Right lung (tissue), 5 donors: ENCODE measurements around the gene CDC42BPB. TPM values are rescaled to one million over a fixed set of nuclear protein-coding genes. Genes with fewer than 3 reads are reported as not detected.
"Not testable (repeated sequence)": the region's sequence is repeated elsewhere in the genome, so short reads cannot be mapped to it uniquely, and the experiment has no call there.

Experiments
- DNase-seq, 2 donors: peaks; one replicate each; pipeline ENCODE4 v3.0.0-alpha.2; 2013
- polyA plus RNA-seq, 5 donors: library from polyadenylated mRNA; unstranded; fragments of 120-200 nt; gene quantifications; one replicate each; pipeline versions ENCODE4 v1.2.1 to v1.2.3, GENCODE V29; 2013; ENCODE audit warnings: inconsistent platforms in 1 of 5, low replicate concordance in 1 of 5; ENCODE audit not compliant: insufficient read length in 5 of 5, insufficient read depth in 1 of 5

The CDC42BPB gene
- polyA plus RNA-seq, 5 donors, result 59.3 to 80.3 (median 69.9) TPM

DNA sequence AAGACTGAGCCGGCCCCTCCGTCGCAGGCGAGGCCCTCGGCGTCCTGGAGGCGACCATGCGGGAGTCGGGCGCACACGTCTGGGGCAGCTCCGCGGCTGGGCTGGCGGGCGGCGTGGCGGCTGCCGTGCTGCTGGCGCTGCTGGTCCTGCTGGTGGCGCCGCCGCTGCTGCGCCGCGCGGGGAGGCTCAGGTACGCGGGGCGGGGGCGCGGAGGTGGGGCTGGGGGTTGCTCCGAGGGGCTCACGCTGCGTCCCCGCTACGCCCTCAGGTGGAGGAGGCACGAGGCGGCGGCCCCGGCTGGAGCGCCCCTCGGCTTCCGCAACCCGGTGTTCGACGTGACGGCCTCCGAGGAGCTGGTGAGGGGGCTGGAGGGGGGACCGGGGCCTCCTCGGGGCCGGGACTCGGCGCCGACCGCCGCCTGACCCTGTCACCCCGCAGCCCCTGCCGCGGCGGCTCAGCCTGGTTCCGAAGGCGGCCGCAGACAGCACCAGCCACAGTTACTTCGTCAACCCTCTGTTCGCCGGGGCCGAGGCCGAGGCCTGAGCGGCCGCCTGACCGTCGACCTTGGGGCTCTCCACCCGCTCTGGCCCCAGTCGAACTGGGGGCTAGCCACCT, 127.1 kb downstream of the CDC42BPB start:
- no peak for DNase-seq

DNA sequence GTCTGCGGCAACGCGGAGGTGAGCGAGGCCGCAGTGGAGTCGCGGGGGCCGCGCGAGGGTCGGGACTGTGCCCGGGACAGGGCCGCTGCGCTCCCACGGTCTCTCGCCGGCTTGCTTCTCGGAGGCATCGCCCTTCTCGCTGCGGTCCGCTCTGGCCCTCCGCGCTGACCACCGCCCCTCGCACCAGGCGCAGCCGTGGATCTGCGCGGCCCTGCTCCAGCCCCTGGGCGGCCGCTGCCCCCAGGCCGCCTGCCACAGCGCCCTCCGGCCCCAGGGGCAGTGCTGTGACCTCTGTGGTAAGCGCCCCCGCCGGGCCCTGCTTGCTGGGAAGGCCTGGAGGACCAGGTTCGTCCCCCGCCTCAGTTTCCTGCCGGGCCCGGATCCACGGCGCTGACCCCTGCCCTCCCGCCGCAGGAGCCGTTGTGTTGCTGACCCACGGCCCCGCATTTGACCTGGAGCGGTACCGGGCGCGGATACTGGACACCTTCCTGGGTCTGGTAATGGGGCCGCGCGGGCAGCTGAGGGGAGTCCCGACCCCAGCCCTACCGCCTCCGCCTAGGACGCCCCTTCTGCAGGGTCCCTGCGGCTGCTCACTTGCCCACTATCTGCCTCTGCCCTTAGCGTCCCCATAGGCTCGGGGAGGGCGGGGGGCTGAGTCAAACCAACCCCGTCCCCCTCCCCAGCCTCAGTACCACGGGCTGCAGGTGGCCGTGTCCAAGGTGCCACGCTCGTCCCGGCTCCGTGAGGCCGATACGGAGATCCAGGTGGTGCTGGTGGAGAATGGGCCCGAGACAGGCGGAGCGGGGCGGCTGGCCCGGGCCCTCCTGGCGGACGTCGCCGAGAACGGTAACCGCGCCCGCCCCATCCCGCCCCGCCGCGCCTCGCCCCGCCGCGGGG, 127.9 kb downstream of the CDC42BPB start:
- no peak for DNase-seq

DNA sequence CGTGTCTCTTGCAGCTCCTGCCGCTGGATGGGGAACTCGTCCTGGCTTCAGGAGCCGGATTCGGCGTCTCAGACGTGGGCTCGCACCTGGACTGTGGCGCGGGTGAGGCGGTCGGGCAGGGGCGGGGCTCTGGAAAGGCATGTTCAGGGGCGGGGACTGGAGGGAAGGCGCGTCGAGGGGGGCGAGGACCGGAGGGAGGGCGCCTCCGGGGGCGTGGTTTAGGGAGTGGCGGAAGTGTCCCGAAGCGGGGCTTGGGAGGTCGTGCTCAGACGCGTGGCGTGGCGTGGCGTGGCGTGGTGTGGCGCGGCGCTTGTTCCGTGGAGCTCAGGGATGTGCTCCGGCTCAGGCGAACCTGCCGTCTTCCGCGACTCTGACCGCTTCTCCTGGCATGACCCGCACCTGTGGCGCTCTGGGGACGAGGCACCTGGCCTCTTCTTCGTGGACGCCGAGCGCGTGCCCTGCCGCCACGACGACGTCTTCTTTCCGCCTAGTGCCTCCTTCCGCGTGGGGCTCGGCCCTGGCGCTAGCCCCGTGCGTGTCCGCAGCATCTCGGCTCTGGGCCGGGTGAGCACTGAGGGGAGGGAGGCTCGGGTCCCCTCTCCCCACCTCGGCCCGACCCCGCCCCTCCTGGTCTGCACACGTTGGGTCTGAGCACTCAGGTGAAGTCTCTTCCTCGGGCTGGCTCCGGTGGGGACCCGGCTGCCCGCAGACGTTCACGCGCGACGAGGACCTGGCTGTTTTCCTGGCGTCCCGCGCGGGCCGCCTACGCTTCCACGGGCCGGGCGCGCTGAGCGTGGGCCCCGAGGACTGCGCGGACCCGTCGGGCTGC, 128.7 kb downstream of the CDC42BPB start:
- DNase-seq, result peak; percentile 69 to 74

DNA sequence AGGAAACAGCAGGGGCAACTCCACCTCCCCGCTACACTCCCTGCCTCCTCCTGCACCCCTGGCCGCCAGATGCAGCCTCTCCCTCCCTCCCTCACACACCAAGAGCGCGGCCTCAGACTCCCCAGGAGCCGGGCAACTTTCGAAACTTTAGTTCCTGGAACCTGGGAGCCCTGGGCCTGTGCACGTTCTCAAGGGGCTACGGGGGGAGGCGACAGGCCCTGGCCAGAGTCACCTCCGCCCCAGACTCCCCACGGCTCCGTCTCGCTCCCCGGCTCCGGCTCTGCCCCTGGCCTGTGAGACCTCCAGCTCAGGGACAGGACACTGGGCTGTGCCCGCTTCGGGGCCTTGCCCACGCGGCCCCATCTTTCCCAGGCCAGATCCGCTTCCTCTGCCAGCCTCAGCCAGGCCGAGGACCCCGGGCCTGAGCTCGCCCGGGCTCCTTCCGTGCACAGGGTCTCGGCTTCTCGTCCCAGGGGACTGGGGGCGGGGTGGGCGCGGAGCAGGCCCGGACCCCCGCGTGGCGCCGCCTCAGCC, 129.4 kb downstream of the CDC42BPB start:
- peak in 1 of 2 donors; percentile 37 for DNase-seq

DNA sequence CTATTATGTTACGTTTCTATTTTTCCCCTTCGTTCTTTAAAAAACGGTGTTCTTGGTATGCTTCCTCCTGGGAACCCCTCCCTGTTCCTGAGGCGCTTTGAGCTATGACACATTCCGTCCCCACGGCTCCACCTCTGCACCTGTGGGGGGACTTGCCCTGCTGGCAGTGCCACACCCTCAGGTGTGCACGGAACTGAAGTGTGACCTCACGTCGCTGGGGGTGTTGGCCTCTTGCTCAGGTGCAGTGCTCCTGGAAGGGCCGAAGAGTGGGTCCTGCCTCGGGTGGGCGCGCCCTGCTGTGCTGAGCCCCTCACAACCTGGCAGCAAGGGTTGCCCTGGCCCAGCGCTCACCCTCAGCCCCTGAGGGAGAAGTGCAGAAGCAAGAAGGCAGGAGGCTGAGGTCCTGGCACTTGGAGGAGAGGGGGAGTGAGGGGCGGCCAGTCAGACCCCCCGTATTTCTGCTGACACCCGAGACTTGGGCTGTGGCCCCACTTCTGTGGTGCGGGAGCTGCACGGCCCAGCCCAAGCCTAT, 129.9 kb downstream of the CDC42BPB start:
- no peak for DNase-seq

DNA sequence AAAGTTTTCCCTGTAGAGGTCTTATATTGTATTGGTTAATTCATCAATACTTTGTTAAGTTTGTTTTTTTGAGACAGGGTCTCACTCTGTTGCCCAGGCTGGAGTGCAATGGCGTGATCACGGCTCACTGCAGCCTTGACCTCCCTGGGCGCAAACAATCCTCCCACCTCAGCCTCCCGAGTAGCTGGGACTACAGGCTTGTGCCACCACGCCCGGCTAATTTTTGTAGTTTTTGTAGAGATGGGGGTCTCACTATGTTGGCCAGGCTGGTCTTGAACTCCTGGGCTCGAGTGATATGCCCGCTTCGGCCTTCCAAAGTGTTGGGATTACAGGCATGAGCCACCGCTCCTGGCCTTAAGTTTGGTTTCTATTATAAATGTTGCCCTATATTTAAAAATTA, 130.5 kb downstream of the CDC42BPB start:
- DNase-seq, result not testable (repeated sequence)

DNA sequence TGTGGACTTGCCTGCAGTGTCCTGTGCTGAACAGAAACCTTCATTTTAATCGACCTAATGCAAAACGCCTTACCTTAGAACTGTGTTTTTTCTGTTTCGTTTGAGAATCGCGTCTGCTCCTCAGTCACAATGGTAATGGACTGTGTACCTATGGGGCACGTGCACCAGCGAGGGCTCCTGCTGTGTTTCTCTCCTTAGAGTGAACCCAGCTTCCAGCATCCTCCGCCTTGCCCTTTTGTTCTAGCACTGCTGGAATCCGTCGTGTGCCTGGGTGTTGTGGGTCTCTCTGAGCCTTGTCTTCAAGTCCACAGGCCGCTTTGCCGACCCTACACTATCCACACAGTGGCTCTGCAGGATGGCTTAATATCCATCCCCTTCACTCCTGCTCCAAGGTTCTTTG, 131.2 kb downstream of the CDC42BPB start:
- no peak for DNase-seq

DNA sequence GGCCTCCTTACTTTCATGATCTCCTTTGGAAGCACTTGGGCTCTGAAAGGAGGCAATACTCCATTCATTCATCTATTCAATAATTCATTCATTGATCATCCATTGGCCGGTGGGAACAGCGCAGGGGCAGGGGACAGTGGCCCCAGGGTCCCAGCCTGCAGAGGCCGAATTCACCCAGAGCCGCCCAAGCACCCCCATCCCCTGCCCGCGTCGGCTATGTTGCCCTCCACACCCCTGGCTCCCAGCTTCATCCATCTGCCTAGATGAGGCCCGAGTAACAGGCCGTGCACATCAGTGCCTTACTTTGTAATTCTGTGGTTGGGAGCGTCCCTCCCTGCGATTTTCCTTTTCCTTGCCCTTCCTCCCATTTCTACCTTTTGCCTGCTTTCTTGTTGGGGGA, 131.7 kb downstream of the CDC42BPB start:
- no peak for DNase-seq

DNA sequence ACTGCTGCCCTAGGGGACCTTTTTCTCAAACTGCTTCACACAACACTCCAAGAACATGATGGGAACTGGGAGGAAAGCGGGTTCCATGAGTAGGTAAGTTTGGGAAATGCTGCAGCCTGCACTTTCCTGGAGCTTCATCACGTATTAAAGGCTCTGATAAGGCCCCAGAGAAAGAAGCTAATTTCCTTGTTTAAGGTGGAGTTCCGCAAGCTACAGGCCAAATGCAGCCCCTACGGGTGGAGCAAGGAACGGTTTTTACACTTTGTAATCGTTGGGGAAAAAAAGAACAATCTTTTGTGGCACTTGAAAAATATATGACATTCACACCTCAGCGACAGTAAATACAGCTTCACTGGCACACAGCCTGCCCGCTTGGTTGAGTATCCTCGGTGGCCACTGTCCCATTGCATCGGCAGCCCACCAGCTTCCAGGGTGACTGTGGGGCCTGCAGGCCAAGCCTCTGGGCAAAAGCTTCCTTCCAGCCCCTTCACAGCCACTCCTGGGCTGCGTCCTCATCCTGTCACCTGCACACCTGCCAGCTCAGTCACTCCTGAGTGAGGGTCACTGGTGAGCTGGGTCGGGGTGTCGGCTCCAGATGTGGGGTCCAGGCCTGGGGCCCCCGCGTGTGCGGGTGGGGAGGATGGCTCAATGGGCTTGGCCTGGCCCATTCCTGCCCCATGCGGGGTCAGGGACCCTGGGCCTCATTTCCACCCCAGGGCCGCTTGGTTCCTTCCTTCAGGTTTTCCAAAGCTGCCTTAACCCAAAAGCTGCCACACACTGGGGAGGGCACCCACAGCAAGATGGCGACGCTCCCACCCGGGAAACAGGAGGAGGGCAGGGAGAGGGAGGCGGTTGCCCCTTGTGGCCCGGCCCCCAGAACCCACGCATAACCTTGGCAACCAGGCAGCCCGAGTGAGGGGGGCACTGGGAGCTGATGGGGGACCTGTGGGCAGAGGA, 132.4 kb downstream of the CDC42BPB start:
- DNase-seq, result no peak

DNA sequence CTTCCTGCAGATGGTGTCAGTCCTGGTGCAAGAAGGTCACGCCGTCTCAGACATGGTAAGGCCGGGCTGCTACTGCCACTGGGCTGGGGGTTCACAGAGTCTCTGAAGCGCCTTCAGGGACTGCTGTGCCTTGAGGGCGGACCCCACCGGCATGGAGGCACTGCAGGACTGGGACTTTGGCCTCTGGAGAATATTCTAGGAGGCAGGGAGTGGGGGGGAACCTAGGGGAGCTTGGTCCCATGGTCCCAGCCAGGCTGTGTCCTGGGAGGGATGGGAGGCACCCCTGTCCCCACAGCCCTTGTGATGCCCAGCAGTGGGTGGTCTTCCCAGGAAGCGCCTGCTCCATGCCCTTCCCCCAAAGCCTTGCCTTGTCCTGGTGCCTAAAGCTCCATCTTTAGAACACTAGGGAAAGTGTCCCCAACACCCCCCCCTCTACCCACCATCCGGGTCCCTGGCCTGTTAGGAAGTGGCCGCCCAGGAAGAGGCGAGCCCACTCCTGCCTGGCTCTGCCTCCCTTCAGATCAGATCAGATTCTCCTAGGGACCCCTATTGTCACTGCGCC, 133.3 kb downstream of the CDC42BPB start:
- DNase-seq, result no peak

DNA sequence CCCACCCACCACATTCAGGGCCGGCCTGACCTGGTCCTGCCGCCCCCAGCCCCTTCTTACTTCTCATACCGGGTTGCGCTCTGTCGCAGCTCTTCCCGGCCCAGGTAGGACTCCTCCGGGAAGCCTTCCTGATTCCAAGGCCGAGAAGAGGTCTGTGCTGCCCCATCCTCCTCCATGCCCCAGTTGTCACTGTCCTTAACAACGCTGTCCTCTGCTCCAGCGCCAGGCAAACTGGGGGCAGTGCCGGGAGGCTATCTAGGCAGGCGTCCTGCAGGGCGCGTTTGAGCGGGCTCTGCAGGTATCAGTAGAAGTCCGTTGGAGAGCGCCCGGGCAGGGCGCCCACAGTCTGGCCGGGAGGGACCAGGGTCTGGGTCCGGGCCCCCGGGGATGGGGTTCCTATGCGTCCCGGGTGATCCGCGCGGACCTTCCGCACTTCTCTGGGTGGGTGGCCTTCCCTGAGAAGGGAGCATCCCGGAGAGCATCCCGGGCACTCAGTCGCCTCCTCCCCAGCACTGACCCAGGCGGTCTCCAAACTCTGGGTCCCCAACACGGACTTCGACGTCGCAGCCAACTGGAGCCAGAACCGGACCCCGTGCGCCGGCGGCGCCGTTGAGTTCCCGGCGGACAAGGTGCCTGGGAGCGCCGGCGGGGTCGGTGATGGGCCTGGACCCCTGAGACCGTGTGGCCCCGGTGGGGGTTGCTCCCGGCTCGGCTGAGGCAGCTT, 134.0 kb downstream of the CDC42BPB start:
- DNase-seq, result no peak

DNA sequence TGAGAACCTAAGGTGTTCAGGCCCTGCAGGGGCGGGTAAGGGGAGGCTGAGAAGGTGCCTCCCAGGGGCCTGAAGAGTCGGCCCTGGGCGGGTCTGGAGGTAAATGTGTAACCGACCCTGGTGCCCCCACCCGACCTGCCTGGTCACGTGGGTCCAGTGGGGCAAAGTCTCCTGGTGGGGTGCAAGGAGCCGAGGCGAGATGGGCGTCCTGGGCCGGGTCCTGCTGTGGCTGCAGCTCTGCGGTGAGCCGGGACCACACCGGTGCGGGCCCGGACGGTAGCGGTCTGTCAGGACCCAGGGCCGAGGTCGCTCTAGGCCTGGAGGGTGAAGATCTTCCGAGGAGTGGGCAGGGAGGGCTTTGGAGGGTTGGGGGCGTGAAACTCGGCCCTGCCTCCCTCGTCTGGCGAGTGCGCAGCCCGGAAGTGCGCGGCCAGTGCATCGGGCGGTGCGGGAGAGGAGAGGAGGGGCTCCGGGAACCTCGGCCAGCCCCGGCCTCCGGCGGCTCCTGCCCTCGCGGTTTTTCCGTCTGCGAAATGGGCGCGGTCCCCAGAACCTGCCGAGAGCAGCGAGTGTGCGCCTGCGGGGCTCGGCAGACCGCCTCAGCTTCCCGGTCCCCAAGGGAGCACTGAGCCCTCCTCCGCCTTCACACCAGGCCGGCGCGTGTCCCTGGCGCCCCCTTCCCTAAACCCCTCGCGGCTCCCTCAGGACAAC, 134.7 kb downstream of the CDC42BPB start, which contains the start of gene AMN:
Gene AMN, plus strand, starts transcription at position 174 of the 711 bp plus-strand sequence. Its CDS starts 26 bp downstream, at position 200.
- no peak for DNase-seq

DNA sequence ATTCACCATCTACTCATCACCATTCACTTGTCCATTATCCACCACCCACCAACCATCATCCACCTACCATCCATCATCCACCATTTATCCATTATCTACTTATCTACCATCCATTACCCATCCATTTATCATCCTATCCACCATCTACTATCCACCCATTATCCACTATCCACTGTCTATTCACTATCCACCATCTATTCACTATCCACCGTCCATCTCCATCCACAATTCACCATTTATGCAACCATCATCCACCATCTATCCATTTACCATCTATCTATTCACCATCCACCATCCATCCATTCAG, 136.4 kb downstream of the CDC42BPB start:
- no peak for DNase-seq

DNA sequence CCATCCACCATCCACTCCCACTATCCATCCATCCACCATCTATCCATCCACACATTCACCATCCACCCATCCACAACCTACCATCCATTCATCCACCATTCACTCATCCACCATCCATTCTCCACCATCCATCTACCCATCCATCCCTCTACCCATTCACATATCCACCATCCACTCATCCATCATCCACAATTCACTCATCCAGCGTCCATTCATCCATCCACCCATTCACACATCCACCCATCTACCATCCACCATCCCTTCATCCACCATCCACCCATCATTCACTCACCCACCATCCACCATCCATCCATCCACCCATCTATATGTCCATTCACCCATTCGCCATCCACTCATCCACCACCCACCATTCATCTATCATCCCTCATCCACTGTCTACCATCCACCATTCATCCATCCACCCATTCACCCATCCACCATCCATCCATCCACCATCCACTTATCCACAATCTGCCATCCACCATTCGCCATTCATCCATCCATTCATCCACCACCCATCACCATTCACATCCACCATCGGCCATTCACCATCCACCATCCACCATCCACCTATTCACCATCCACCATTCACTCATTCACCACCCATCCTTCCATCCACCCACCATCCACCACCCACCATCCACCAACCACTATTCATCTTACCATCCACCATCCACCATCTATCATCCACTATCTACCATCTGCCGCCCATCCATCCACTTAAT, 136.9 kb downstream of the CDC42BPB start:
- no peak for DNase-seq

DNA sequence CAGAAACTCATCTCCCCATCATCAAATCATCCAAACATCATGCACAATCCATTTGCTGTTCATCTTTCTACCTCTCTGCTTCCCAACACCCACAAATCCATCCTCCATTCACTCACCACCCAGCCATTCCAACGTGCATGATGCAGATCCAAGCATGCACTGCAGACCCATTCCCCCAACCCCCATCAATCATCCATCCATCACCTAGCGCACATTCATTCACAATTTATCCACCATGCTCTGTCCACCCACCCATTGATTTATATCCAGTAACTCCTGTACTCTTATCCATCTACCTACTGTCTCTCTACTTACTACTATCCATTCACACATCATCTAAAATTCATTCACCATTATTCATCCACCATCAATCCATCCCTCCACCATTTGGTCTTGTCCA, 138.9 kb downstream of the CDC42BPB start:
- DNase-seq, result no peak

DNA sequence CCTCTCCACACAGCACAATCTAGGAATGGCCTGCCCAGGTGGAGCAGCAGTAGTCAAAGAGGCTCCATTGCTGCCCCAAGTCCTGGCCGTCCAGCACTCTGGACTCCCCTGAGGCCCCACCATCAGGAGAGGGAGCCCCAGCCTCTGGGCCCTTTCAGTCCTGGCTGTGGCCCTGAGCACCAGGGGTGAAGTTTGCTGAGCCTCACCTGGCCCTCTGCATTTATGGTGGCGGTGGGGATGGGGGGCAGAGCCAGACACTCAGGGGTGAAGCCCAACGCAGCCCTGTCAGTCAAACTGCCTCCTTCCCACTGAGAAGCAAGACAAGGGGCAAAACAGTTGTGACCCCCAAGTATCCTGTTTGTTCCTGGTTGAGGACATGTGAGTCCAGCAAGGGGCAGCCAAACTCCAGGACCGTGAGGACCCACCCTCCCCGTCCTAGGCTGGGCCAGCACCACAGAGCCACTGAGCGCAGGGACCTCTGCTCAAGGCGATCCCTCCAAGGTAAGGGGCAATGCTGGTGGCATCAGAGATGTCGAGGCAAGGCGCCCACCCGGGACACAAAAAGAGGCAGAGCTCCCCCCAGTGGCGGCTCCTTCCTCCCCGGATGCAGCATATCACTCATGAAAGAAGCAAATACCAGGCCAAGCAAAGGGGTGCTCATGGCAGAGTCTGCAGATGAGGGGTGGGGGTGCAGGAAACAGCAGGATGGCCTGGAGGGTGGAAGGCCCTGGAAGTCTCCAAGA, 139.7 kb downstream of the CDC42BPB start:
- DNase-seq, result peak in 1 of 2 donors; percentile 31

DNA sequence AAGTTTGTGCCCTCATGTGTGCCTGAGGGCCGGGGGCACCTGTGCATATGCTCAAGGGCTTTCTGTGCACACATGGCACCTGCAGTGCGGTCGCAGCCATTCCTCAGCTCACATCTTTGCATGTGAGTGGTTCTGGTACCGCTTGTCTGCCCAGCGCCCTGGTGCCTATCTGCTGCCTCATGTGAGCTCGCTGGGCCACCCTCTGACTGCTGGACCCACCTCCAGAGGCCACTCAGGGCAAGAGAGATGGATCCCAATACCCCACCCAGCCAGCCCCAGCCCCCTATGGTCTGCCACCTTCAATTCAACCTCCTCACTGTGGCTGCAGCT, 140.3 kb downstream of the CDC42BPB start:
- DNase-seq, result no peak
